HG03442 (cell line): ENCODE measurements around the gene GNLY.

Experiments used
- ATAC-seq: cut with Tn5 transposase; IDR thresholded peaks from one replicate; pipeline ENCODE4 v1.9.1; 2021; ENCODE audit warnings: mild to moderate bottlenecking, moderate library complexity; ENCODE audit not compliant: unreplicated experiment

The GNLY gene

GRCh38 chr2:85723707-85724360 is 29.7 kb downstream of the GNLY start:
- no peak for ATAC-seq

- no peak for ATAC-seq
Observed at GRCh38 chr2:85724731-85725181, 30.6 kb downstream of the GNLY start.

- no peak for ATAC-seq
Observed at GRCh38 chr2:85725451-85725850, 31.3 kb downstream of the GNLY start.

GRCh38 chr2:85727798-85728197 is 33.6 kb downstream of the GNLY start:
- ATAC-seq = no peak

- no peak for ATAC-seq
Observed at GRCh38 chr2:85728342-85728741, 34.2 kb downstream of the GNLY start.

GRCh38 chr2:85728883-85729824 is 35.0 kb downstream of the GNLY start:
- peak; percentile 69 for ATAC-seq

GRCh38 chr2:85729825-85730510 is 35.8 kb downstream of the GNLY start:
- no peak for ATAC-seq

GRCh38 chr2:85730686-85731230 is 36.6 kb downstream of the GNLY start:
- no peak for ATAC-seq

GRCh38 chr2:85731606-85732005 is 37.4 kb downstream of the GNLY start:
- no peak for ATAC-seq

- no peak for ATAC-seq
Observed at GRCh38 chr2:85732467-85733120, 38.4 kb downstream of the GNLY start.

GRCh38 chr2:85733121-85733960 is 39.2 kb downstream of the GNLY start:
- no peak for ATAC-seq

- ATAC-seq = no peak
Observed at GRCh38 chr2:85734015-85734414, 39.9 kb downstream of the GNLY start.

GRCh38 chr2:85734942-85735608 is 40.9 kb downstream of the GNLY start:
- no peak for ATAC-seq

GRCh38 chr2:85735691-85736090 is 41.5 kb downstream of the GNLY start:
- ATAC-seq = no peak

GRCh38 chr2:85736456-85737355 is 42.5 kb downstream of the GNLY start:
- no peak for ATAC-seq

GRCh38 chr2:85737481-85737880 is 43.3 kb downstream of the GNLY start:
- ATAC-seq = no peak

- no peak for ATAC-seq
Observed at GRCh38 chr2:85737961-85738360, 43.8 kb downstream of the GNLY start.

GRCh38 chr2:85740193-85740592 is 46.0 kb downstream of the GNLY start:
- no peak for ATAC-seq
